WI38 (cell line): ENCODE measurements around the gene SPOCK3.

ENCODE experiments used
- H3K4me3 ChIP-seq: 2 replicates; pipeline ENCODE4 v1.5.1; 2011; ENCODE audit warnings: low read depth, mild to moderate bottlenecking, control low read depth, low read length
- TF ChIP-seq, protein P1 (sequence below): IDR thresholded peaks from 2 replicates; pipeline ENCODE4 v1.5.1; 2012; ENCODE audit warnings: low read depth, mild to moderate bottlenecking, control low read depth, low read length

SPOCK3 gene

DNA sequence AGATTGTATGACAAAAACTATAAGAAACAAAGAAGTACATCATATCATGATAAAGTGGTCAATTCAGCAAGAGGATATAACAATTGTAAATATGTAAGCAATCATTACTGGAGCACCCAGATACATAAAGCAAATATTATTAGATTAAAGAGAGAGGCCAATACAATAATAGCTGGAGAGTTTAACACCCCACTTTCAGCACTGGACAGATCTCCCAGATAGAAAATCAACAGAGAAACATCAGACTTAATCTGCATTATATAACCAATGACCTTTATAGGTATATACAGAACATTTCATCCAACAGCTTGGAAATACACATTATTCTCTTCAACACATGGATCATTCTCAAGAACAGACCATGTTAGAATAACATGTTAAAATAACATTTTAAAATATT is 128.4 kb downstream of the SPOCK3 start:
- H3K4me3 ChIP-seq: no peak overlapping the region
- TF ChIP-seq, protein P1, sequence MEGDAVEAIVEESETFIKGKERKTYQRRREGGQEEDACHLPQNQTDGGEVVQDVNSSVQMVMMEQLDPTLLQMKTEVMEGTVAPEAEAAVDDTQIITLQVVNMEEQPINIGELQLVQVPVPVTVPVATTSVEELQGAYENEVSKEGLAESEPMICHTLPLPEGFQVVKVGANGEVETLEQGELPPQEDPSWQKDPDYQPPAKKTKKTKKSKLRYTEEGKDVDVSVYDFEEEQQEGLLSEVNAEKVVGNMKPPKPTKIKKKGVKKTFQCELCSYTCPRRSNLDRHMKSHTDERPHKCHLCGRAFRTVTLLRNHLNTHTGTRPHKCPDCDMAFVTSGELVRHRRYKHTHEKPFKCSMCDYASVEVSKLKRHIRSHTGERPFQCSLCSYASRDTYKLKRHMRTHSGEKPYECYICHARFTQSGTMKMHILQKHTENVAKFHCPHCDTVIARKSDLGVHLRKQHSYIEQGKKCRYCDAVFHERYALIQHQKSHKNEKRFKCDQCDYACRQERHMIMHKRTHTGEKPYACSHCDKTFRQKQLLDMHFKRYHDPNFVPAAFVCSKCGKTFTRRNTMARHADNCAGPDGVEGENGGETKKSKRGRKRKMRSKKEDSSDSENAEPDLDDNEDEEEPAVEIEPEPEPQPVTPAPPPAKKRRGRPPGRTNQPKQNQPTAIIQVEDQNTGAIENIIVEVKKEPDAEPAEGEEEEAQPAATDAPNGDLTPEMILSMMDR: no peak

DNA sequence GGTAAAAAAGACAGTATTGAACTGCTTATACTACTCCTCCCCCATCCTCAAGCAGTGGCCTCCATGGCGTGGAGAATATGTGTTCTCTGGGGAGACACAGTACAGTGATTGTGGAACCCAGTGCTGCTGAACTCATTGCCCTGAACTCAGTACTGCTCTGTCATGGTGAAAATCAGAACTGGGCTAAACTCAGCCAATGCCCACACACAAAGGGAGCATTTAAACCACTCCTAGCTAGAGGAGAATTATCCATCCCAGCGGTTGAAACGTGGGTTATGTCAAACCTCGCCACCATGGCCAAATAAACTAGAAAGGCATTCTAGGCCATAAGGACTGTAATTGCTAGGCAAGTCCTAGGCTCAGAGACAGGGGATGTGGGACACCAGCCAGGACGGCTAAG is 131.8 kb downstream of the SPOCK3 start:
- H3K4me3 ChIP-seq: no peak overlapping the region
- TF ChIP-seq, protein P1: no peak

DNA sequence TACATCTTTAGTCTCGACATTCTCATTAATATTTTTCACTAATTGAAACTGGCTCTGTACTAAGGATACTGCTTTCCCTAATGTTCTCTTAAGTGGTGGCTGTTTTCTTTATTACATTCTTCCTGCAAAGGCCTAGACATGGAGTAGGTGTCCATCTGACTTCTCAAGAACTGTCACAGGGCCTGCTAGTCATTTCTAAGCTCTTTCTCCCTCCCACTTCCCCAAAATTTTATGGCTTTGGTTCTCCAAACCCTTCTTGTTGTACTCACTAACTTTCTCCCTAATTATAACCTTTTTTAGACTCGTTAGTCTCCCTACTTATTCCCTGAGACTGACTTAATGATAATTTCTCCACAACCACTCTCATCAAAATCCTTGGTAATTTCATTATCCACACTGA is 133.3 kb downstream of the SPOCK3 start:
- TF ChIP-seq, protein P1: no peak
- H3K4me3 ChIP-seq: no peak overlapping the region

DNA sequence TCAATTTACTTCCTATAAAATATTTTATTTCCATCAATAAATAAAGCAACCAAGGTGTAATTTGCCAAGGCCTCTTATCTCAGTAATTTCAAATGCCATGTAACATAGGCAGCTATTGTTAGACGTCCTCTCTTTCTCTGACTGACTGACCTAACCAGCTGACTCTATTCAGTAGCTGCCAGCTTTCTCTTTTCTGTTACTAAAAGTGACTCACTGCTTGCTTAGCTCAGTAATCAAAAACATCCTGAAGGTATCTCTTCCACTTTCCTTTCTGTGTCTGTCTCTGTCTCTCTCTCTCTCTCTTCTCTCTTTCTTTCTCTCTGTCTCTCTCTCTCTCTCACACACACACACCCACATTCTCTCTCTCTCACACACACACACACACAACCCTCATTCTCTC is 134.2 kb downstream of the SPOCK3 start:
- no peak overlapping the region for H3K4me3 ChIP-seq
- TF ChIP-seq, protein P1: no peak

DNA sequence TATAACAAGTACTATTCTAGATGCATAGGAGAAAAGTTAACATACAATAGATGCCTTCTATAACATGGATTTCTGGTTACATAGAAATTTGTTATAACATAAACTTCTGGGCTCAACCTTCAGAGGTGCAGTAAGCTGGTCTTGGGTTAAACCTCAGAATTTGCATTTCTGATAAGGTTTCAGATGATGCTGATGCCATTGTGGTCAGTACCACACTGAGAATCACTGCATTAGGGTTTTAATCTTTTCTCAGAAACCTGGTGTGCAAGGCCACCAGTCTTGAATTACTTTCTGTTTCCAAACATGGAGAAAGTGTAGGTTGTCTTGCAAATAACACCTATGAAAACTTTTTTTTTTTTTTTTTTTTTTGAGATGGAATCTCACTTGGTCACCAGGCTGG is 146.2 kb downstream of the SPOCK3 start:
- no peak overlapping the region for H3K4me3 ChIP-seq
- TF ChIP-seq, protein P1: no peak

DNA sequence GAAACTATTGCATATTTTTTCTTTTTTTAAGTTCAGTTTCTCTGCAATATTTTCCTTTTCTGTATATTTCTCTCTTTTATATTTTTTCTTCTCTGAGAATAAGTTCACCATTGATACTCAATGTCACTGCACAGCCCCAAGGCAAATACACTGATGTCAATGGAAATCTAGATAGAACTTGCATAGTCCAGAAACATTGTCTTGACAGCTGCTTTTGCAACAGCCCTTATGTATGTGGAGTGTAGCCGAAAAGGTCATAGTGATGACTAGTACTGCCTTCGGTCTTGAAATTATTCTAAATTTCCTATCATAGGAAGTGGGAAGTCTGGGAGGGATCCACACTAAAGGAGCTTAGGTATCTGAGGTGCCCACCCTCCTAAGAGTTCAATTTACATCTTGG is 150.0 kb downstream of the SPOCK3 start:
- TF ChIP-seq, protein P1: no peak
- no peak overlapping the region for H3K4me3 ChIP-seq

DNA sequence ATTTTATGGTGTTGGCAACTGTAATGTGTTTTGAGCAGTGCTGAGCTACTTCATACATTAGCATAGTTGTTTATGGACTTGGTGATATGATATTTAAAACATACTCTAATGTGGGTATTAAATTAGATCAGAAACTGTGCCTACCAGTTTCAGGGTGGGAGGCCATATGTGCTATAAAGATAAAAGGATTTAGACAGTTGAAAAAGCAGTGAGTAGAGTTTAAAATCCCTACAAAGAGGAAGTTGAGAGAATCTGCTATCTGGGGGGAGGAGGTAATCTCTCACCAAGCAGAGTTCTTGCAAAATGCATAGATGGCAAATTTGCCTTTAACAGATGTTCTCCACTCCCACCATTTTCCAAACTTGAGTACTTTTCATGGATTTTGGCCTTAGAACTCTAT is 154.5 kb downstream of the SPOCK3 start:
- TF ChIP-seq, protein P1: no peak
- H3K4me3 ChIP-seq: no peak overlapping the region
